ENCODE results near the gene LONP1.

LONP1 gene

DNA sequence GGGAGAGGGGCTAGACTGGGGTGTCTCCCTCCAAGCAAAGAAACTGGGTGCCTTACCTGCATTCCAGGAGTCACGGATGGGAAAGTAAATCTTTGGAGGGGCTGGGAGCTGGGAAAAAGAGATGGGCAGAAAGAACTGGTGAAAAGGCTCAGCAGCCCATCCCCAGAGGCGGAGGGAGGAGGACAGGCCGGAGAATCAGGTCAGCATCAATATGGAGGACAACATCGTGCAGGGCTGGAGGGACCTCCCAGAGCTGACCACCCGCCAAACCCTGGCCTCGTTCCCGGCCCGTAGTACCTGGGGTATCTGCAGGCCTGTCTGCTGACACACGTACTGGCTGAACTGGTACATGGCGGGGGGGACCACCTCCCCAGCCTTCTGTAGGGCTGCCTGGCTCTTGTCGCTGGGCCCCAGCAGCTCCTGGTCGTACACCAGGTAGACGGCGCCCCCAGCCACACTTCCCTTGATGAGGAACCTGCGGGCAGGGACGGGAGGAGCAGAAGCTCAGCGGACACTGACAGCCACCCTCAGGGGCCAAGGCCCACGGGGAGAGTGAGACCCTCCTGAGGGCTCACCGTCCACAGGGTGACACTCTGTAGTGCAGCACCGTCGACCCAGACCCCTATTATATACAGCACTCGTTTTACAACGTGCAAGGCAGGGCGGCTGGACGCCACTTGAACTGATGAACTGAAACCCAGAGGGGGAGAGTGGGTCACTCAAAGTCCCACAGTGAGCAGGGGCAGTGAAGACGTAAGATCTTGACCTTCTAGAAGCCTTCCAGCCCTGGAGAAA lies 40.5 kb downstream of the LONP1 start:
- no peak for DNase-seq (ENCODE audit: low spot score)

DNA sequence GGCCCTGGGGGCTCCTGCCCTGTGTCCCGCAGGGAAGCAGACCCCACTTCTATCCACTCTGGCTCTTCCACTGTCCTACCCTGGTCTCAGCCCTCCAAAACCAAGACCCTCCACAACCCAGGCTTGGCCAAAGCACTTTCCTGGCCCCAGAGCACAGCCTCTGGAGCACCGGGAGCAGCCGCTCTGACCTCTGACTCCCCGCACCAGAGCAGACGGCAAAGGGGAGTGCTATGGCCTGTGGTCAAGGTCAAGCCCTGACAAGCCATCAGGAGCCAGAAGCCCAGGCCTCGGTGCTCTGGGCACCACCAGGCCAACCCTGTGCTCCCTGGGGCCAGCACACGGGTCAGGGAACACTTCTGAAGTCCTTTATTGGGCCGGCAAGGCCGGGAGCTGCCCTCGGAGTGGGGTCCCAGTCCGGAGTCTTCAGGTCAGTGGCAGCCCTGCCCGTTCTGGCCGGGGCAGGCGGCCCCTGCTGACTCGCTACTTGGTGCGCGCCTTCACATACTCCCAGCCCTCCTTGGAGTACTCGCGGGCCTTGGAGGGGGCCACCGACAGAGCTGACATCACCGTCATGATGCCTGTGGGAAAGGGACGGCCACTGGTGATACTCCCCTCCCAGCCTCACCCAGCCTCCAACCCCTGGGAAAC lies 41.8 kb downstream of the LONP1 start:
- DNase-seq (ENCODE audit: low spot score): no peak

DNA sequence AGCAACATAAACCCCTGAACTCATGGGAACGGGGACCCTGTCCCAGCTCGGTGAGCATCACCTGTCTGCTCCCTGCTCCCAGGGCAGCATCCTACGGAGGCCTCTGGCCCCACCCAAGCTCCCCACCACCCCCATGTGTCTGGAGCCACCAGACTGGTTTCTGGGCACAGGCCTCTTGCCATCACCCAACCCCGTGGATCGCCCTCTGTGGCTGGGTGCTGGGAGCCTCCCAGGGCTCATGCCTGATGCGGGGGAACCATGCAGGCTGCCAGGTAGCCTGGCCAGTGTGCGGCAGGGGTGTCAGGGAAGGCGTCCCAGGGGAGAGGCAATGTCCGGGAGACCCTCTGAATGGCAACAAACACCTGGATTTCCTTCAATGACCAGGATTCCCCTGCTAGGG lies 42.4 kb downstream of the LONP1 start:
- DNase-seq (ENCODE audit: low spot score): no peak

DNA sequence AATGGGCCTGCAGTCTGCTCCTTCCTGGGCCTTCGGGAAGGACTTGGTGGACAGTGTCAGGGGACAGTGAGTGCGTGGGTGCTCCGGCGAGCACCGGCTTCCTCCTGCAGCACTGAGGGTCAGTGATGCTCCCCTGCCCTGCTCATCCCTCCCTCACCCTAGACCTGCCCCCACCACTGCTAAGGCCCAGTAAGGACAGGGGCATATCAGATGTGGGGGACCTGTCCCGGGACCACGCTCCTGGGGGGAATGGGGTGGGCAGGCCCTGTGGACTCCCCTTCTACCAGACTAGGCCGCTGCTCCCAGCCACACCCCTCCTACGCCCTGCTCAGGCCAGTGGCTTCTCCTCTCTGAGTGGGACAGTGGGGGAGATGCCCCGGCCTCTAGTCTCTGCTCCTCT lies 42.8 kb downstream of the LONP1 start:
- DNase-seq (ENCODE audit: low spot score): no peak

DNA sequence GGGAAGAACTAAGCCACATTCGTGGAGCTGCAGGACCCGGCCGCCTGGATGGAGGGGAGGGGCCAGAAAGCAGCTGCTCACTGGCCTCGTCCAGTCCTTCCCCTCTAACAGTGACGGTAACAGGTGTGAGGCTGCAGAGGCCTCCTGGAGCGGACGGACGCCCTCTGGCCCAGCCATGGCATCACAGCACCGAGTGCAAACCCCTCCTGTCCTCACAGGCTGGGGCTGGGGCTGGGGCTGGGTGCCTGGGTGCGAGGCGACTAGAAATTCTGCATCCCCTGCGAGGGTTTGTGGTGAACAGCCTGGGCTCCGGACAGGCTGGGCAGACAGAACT lies 43.2 kb downstream of the LONP1 start:
- DNase-seq (ENCODE audit: low spot score): no peak

DNA sequence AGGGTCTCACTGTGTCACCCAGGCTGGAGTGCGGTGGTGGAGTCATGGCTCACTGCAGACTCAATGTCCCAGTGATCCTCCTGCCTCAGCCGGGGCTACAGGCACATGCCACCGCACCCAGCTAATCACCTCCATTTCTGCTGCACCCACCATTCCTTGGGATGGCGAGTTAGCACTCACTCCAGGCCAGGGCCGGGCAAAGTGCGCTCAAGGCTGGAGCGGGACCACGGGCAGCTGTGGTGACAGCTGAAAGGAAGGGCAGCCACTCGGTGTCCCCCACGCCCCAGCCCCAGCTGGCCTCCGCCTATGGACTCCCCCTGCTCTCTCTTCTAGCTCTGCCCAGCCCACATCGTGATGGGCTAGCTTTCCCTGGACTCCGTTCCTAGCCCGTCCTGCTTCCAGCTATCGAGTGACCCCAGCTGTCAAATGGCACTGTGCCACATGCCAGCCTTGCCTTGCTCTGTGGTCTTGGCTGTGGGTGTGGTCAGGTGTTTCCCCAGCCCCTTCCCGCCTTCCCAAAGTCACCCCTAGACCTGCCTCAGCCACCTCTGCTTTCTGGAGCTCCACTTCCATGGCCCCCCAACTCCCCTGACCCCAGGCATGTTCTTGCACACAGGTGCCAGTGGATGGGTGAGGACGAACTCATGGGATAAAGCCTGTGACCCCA lies 43.7 kb downstream of the LONP1 start:
- no peak for DNase-seq (ENCODE audit: low spot score)

DNA sequence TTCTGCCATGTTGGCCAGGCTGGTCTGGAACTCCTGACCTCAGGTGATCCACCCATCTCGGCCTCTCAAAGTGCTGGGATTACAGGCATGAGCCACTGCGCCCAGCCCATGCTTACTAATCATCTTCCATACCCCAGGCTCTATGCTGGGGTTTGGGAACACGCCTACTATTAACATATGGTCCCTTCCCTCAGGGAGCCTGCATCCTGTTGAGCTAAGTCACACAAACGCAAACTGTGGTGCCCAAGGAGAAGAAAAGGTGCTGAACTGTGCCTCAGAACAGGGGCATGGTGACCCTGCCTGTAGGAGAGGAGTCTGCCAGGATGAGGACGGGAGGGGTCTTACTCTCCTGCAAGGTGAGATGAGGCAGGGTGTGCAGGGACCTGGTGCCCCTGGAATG lies 45.2 kb downstream of the LONP1 start:
- no peak for DNase-seq (ENCODE audit: low spot score)

DNA sequence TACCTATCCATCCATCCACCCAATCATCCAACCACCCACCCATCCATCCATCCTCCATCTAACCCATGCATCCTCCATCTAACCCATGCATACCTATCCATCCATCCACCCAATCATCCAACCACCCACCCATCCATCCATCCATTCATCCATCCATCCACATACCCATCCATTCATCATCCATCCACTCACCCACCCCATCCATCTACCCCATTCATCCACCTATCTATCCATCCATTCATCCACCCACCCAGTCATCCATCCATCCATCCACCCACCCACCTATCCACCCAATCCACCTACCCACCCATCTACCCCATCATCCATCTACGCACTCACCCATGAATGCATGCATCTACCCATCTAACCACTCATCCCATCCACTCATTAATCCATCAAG lies 46.2 kb downstream of the LONP1 start:
- DNase-seq (ENCODE audit: low spot score): no peak

DNA sequence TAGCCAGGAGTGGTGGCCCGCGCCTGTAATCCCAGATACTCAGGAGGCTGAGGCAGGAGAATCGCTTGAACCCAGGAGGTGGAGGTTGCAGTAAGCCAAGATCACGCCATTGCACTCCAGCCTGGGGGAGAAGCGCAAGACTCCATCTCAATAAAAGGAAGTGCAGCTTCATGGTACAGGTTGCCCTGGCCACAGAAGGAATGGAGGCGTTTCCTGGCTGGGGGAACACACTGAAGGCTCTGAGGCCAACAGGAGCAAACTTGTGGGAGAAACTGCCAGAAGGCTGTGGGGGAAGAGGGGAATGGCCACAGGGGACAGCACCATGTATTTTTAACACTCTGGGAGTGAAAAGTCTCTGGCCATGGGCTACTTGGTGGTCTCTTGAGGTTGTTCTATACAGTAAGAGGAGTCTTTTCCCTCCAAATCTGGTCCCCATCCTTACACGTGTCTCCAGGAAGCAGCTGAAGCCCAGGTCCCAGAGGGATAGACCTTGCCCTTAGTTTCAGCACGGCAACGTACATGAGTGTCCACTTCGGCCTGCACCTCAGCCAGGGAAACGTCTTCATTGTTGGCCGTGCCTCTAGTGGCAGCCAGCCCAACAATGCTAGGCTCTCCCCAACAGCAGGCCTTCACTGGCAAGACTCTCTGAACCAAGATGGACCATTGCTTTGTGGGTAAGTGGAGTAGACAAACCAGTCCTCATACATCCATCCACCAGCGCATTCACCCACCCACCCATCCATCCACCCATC lies 47.1 kb downstream of the LONP1 start:
- DNase-seq (ENCODE audit: low spot score): no peak

DNA sequence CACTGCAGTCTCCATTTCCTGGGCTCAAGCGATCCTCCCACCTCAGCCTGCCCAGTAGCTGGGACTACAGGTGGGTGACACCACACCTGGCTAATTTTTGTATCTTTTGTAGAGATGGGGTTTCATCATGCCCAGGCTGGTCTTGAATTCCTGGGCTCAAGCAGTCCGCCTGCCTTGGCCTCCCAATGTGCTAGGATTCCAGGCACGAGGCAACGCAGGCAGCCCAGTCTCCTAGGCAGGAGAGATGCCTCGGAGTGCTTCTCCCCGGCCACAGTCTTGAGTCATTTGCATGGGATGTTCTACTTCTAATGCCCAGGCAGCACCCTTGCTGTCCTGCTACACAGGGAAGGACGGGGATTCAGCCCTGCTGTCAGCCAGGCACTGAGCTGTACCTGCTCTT lies 48.3 kb downstream of the LONP1 start:
- no peak for DNase-seq (ENCODE audit: low spot score)

DNA sequence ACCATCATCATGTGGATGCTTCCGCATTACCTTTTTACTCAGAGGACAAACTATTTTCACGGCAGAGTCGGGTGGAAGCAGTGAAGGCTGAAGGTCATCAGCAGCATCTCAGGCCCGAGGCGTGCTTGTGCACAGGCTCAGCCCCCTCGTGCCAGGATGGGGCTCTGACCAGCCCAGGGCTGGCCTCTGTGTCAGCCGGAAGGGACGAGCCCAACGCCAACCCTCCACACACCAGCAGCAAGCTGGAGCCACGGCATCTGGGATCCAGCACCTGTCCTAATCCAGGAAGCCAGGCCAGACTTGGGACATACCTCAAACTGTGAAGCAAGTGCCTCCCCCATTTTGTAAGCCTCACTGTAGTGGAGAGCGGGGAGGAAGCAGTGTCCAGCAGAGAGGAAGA lies 50.7 kb downstream of the LONP1 start:
- DNase-seq (ENCODE audit: low spot score): no peak

DNA sequence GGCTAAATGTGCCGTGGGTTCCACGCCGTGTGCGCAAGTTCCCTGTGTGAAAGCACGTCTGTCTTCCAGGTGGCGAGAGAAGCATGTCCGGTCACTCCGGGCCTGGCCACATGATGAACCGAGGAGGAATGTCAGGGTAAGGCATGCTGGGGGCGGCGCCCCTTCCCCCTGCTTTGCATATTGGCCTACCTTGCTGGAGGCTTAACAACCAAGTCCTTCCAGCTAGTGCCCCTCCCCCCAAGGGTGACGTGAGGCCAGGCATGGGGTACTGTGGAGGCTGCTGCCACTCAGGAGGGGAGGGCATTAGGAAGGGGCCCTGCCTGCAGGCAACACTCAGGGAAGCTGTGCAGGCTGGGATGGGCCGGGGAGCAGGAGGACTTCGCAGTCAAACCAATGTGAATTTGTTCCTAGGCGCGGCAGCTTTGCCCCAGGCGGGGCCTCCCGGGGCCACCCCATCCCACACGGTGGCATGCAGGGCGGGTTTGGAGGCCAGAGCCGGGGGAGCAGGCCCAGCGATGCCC lies 52.1 kb downstream of the LONP1 start:
- DNase-seq (ENCODE audit: low spot score): peak; percentile 61

DNA sequence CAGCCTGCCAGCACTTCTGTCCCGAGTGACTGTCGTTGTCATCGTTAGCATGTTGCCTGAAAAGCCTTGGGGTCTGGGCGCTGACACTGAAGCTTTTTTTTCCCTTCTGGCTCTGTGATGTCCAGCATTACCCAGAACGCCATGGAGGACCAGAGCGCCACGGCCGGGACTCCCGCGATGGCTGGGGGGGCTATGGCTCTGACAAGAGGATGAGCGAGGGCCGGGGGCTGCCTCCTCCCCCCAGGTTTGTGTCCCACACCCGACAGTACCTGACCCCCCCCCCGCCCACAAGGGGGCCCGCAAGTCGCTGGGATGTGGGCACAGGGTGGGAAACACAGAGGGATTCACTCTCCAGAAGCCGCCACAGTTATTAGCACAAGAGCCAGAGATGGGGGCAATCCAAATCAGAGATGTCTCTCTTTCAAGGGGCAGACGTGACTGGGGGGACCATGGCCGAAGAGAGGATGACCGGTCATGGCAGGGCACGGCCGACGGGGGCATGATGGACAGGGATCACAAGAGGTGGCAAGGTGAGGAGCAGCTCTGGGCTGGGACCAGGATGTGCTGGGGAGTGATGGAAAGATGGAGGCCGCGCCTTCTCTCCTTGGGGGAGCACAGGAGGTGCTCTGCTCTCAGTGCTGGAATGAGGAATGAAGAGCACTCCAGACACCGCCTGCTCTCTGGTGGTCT lies 52.9 kb downstream of the LONP1 start:
- no peak for DNase-seq (ENCODE audit: low spot score)

DNA sequence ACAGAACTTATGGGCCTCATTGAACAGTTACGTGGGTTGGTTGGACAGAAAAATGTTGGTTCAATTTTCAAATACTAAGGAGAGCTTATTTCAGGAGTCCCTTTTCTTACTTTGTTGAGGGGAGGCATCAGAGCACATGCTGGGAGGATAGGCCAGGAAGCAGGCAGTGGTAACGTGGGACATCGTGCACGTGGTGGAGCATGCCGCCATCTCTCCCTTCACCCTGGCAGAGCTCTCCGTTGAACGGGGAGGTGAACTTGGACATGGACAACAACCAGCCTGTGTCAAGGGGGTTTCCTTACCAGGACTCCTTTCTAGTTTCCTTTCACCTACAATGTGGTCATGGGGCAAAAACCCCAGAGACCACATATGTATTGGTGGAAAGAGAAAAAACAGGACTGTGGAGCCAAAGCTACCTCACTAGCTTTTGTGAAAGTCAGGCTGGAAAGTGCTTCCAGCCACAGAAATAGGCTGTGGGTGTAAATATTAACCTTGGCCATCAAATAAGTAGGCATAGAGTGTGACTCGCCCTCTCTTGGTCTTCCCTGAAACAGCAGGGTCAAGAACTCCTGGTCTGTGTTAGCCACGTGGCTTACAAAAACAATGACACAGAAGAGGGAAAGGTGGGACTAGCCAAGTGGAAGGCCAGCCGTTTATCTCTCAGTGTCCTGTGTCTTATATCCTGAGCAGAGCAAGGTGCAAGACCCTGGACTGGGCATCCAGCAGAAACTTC lies 54.0 kb downstream of the LONP1 start:
- DNase-seq (ENCODE audit: low spot score): no peak

DNA sequence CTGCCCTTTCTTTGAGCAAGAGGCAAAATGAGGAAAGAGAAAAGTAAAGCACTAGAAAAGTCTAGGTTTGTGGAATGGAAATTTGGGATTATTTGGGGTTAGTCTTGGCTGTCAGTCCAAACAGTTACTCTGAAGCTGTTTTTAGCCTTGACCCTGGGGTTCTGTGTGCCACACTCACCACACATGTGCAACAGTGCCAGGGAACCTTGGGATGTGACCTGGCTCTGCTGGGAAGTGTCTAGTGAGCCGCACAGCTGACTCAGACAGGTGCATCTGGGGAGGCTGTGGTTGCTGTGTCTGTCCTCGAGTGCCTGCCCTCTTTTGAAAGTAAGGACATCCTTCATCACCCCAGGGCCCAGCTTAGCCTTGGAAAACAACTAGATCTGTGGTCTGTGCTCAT lies 55.4 kb downstream of the LONP1 start:
- no peak for DNase-seq (ENCODE audit: low spot score)

DNA sequence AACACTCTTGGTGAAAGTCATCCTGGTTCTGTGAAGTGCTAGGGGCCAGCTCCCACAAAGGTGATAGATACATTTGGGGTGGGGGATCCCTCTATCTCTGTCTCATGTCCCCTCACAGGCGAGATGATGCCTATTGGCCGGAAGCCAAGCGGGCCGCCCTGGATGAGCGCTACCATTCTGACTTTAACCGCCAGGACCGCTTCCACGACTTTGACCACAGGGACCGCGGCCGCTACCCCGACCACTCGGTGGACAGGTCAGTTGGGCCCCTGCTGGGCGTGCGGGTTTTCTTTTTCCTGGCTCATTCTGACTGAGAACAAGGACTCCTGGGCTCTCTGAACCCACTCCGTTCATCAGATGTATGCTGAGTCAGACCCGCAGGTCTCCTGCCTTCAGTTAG lies 56.0 kb downstream of the LONP1 start:
- DNase-seq (ENCODE audit: low spot score): no peak

DNA sequence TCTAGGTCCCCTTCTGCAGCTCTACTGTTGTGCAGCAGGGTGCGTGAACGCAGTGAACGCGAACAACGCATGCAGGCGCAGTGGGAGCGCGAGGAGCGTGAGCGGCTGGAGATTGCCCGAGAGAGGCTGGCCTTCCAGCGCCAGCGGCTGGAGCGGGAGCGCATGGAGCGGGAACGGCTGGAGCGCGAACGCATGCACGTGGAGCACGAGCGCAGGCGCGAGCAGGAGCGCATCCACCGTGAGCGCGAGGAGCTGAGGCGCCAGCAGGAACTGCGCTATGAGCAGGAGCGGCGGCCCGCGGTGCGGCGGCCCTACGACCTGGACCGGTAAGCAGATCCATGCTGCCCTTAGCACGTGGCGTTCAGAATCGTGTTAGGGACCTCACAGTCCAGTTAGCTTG lies 58.5 kb downstream of the LONP1 start:
- no peak for DNase-seq (ENCODE audit: low spot score)

DNA sequence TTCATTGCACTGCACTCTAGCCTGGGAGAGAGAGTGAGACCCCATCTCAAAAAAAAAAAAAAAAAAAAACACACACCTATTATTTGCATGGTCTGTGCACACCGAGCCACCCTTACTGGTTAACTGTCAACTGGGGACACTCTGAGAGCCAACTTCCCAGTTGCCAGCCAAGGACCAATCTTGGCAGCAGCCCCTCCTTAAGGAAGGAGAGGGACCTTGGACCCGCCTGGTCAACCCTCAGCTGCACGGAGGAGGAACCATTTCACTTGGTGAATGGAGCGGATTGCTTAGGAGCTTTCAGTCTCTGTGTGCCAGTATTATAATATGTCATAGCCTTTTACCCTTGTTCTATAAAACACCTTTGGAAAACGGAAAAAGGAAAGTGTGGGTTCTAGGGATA lies 64.5 kb downstream of the LONP1 start:
- no peak for DNase-seq (ENCODE audit: low spot score)

DNA sequence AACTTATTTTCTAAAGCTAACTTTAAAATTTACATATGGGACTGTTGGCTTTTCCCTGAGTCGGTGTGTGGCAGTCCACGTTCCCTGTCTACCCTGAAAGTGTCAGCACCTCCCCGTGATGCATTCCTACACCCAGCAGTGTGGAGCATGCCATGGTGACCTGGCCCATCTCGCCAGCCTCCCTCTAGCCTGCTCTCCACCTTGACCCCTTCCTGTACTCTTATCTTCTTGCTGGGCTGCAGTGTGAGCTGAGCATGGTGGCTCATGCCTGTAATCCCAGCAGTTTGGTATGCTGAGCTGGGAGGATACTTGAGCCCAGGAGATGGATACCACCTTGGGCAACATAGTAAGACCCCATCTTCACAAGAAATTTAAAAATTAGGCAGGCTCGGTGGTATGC lies 65.0 kb downstream of the LONP1 start:
- DNase-seq (ENCODE audit: low spot score): no peak

DNA sequence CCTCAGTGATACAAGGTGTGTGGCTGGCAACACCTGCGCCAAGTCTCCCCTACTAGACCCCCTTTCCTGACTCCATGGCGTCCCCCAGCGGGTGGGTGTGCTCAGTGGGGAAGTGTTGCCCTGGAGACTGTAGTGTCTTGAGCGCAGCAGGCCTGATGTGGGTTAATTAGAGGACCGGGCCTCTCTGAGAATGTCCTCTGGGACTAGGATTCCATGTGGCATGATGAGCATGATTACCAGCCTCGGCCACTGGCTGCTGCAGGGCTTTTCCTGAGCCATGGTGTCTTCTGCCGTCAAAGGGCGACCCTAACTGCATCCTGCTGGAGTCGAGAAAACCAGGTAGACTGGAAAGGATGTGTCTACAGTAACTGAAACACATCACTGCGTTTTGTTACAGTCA lies 67.7 kb downstream of the LONP1 start:
- no peak for DNase-seq (ENCODE audit: low spot score)

DNA sequence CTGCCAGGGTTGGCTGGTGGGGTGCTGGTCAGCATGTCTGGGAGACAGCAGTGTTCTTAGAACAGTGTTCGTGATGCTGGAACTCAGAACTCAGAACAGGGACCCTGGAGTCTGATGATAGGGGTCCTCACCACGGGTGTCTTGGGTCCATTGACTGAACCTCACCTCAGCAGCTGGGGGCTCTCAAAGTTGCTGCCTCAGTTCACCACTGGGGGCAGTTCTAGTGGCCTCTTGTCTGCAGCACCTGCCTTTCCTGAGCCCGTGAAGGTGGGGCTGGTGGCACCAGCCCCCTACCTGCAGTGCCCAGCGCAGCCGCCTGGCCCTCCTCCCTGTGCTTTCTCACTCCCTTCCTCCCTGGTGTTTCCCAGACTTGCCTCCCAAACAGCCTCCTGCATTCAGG lies 68.6 kb downstream of the LONP1 start:
- no peak for DNase-seq (ENCODE audit: low spot score)
